HepG2 (cell line): ENCODE data around the gene METAP1. TPM values are rescaled to one million over a fixed set of nuclear protein-coding genes. Genes with fewer than 3 reads are reported as not detected.

ENCODE experiments used
- BRF2 ChIP-seq: sonication (generic); formaldehyde crosslinking; IDR thresholded peaks from 2 replicates; pipeline ENCODE4 v1.8.1; 2022; ENCODE audit warnings: mild to moderate bottlenecking, missing genetic modification reagents
- ONECUT2 ChIP-seq: sonication (generic); formaldehyde crosslinking; IDR thresholded peaks from 2 replicates; pipeline ENCODE4 v1.4.0; 2020; ENCODE audit warnings: missing genetic modification reagents
- SALL2 ChIP-seq: sonication (generic); formaldehyde crosslinking; IDR thresholded peaks from 2 replicates; pipeline ENCODE4 v1.8.1; 2023; ENCODE audit warnings: mild to moderate bottlenecking, missing genetic modification reagents, inconsistent platforms
- TERF1 ChIP-seq: sonication (generic); formaldehyde crosslinking; IDR thresholded peaks from 2 replicates; pipeline ENCODE4 v1.8.0; 2022; ENCODE audit warnings: mild to moderate bottlenecking, missing genetic modification reagents, moderate library complexity
- ZNF276 ChIP-seq: sonication (generic); formaldehyde crosslinking; IDR thresholded peaks from 2 replicates; pipeline ENCODE4 v1.4.0; 2020; ENCODE audit warnings: mild to moderate bottlenecking, low read depth, missing genetic modification reagents
- ZNF407 ChIP-seq: sonication (generic); formaldehyde crosslinking; IDR thresholded peaks from one replicate; pipeline ENCODE4 v1.5.1; 2020; ENCODE audit warnings: mild to moderate bottlenecking, missing genetic modification reagents; ENCODE audit errors: not compliant biosample characterization
- ZNF646 ChIP-seq: sonication (generic); formaldehyde crosslinking; IDR thresholded peaks from 2 replicates; pipeline ENCODE4 v1.9.0; 2021; ENCODE audit warnings: mild to moderate bottlenecking, missing genetic modification reagents
- polyA plus RNA-seq, 8 experiments: library from polyadenylated mRNA; depleted of rRNA in 3 of 8; stranded (reverse) in 7 of 8; unstranded in 1 of 8; fragments of >200 nt; fragmentation: Illumina TruSeq in 4 of 8; extraction: Trizol in 4 of 8; gene quantifications; 2 replicates each; pipeline versions ENCODE4 v1.2.1 to v1.2.3, GENCODE V29; 2011 to 2016; ENCODE audit warnings: low read depth in 4 of 8, missing spikeins in 1 of 8, mixed read lengths in 1 of 8; ENCODE audit not compliant: insufficient read depth in 1 of 8
- total RNA-seq, 5 experiments: library from RNA; depleted of rRNA; stranded (reverse); fragments of >200 nt; fragmentation: Illumina TruSeq; extraction: Trizol; gene quantifications; 2 replicates each; pipeline ENCODE4 v1.2.3, GENCODE V29; 2016; ENCODE audit warnings: low read depth in 1 of 5

Gene METAP1
- total and polyA plus RNA-seq, 2 of the 13 experiments (the other 11 are each of a cell fraction or from before 2014, with no cell fraction given) = 44.9 to 53.5 TPM

- TF ChIP-seq ZNF646 (no peak), BRF2 (CRISPR knock-in tag) (peak; percentile 86; the same call in 1 of the 2 replicates), ZNF276 (CRISPR knock-in tag) (peak; percentile 65), ZNF407 (CRISPR knock-in tag) (no peak), SALL2 (CRISPR knock-in tag) (no peak; the same call in 1 of the 2 replicates), ONECUT2 (CRISPR knock-in tag) (0 out of 2 replicates have a peak, but pooled peaks have one; percentile 51), TERF1 (CRISPR knock-in tag) (no peak)
Measured at GRCh38 chr4:99088481-99089365, 93.2 kb downstream of the METAP1 start, which contains the start of gene ADH5 (continued).
